Measurements from ENCODE around the gene KANTR. TPM values are rescaled to one million over a fixed set of nuclear protein-coding genes. Genes with fewer than 3 reads are reported as not detected.

Gene KANTR
- total RNA-seq, 1 experiment from 2014 or later, result 25.3 TPM

GRCh38 chrX:53055244-53055849 is 38.6 kb upstream of the KANTR start:
- H4K20me1 ChIP-seq (ENCODE audit: insufficient read depth), result no peaks in the 10 kb centered on the region
- TF ChIP-seq EZH2 (IDR thresholded peaks at IDR 0.05; ENCODE audit: low read depth), result no peak
- no peak for TF ChIP-seq CTCF (conservative IDR thresholded peaks at IDR 0.05)
- POLR2A ChIA-PET (ENCODE audit: unreplicated experiment), result no interaction called here

GRCh38 chrX:53056292-53056691 is 37.6 kb upstream of the KANTR start:
- H3K4me3 ChIP-seq, result no peak overlapping the region
- H3K27me3 ChIP-seq (ENCODE audit: insufficient read depth, low read depth), result no peaks in the 10 kb centered on the region
- H4K20me1 ChIP-seq (ENCODE audit: insufficient read depth), result no peaks in the 10 kb centered on the region
- H3K27ac ChIP-seq, result no peak overlapping the region
- intact Hi-C loops (cut with micrococcal nuclease; ENCODE audit: unreplicated experiment), result no loop called here
- H3K9me3 ChIP-seq (ENCODE audit: insufficient read depth, low read depth), result no peaks in the 10 kb centered on the region
- TF ChIP-seq CTCF (conservative IDR thresholded peaks at IDR 0.05), result no peak
- no peak for TF ChIP-seq EZH2 (IDR thresholded peaks at IDR 0.05; ENCODE audit: low read depth)
- ChIA-PET CTCF (no interaction called here), POLR2A (ENCODE audit: unreplicated experiment) (no interaction called here)
- H2AFZ ChIP-seq, result no peak overlapping the region
- H3K4me2 ChIP-seq, result no peak overlapping the region
- H3K4me1 ChIP-seq (replicated peaks; ENCODE audit: insufficient read depth), result no peaks in the 10 kb centered on the region
- BruUV-seq (replicated peaks), result no TSS peak
- H3K9me2 ChIP-seq (ENCODE audit: insufficient read depth), result no peaks in the 10 kb centered on the region
- H3K36me3 ChIP-seq (ENCODE audit: low read depth), result no peaks in the 10 kb centered on the region
- no peaks in the 10 kb centered on the region for H3F3A ChIP-seq (ENCODE audit: insufficient read depth, low read depth)
- no peaks in the 10 kb centered on the region for H3K79me2 ChIP-seq (ENCODE audit: low read depth)
- DNase-seq, result no peak

More at GRCh38 chrX:53055244-53055849, 38.6 kb upstream of the KANTR start:
- intact Hi-C loops (cut with micrococcal nuclease; ENCODE audit: unreplicated experiment), result no loop called here
- H3K9me2 ChIP-seq (ENCODE audit: insufficient read depth), result no peaks in the 10 kb centered on the region
- no peak overlapping the region for H3K4me3 ChIP-seq
- H2AFZ ChIP-seq, result no peak overlapping the region
- no peak overlapping the region for H3K4me2 ChIP-seq
- BruUV-seq (replicated peaks), result no TSS peak
- no peaks in the 10 kb centered on the region for H3F3A ChIP-seq (ENCODE audit: insufficient read depth, low read depth)
- CTCF ChIA-PET, result no interaction called here
- no peaks in the 10 kb centered on the region for H3K9me3 ChIP-seq (ENCODE audit: insufficient read depth, low read depth)
- no peaks in the 10 kb centered on the region for H3K36me3 ChIP-seq (ENCODE audit: low read depth)
- no peaks in the 10 kb centered on the region for H3K79me2 ChIP-seq (ENCODE audit: low read depth)
- H3K27ac ChIP-seq, result no peak overlapping the region
- no peaks in the 10 kb centered on the region for H3K27me3 ChIP-seq (ENCODE audit: insufficient read depth, low read depth)
- DNase-seq, result no peak
- no peaks in the 10 kb centered on the region for H3K4me1 ChIP-seq (replicated peaks; ENCODE audit: insufficient read depth)

- Histone ChIP-seq H3K9me2 (ENCODE audit: insufficient read depth) (no peaks in the 10 kb centered on the region), H3K36me3 (ENCODE audit: low read depth) (no peaks in the 10 kb centered on the region), H3K79me2 (ENCODE audit: low read depth) (no peaks in the 10 kb centered on the region), H3K4me2 (no peak overlapping the region), H3K9me3 (ENCODE audit: insufficient read depth, low read depth) (no peaks in the 10 kb centered on the region), H2AFZ (no peak overlapping the region), H4K20me1 (ENCODE audit: insufficient read depth) (no peaks in the 10 kb centered on the region), H3K27ac (no peak overlapping the region), H3F3A (ENCODE audit: insufficient read depth, low read depth) (no peaks in the 10 kb centered on the region), H3K4me1 (replicated peaks; ENCODE audit: insufficient read depth) (no peaks in the 10 kb centered on the region), H3K4me3 (no peak overlapping the region), H3K27me3 (ENCODE audit: insufficient read depth, low read depth) (no peaks in the 10 kb centered on the region)
- no TSS peak for BruUV-seq (replicated peaks)
- DNase-seq, result peak in 1 of 2 experiments; percentile 37
- CTCF ChIA-PET, result no interaction called here
- POLR2A ChIA-PET (ENCODE audit: unreplicated experiment), result no interaction called here
- intact Hi-C loops (cut with micrococcal nuclease; ENCODE audit: unreplicated experiment), result no loop called here
- TF ChIP-seq EZH2 (IDR thresholded peaks at IDR 0.05; ENCODE audit: low read depth), result no peak
- no peak for TF ChIP-seq CTCF (conservative IDR thresholded peaks at IDR 0.05)
These were observed 28.8 kb upstream of the KANTR start for GRCh38 chrX:53065104-53065503.

Measured in PC-9 (cell line).